K562 (cell line): ENCODE measurements around the gene CYFIP2. TPM values are rescaled to one million over a fixed set of nuclear protein-coding genes. Genes with fewer than 3 reads are reported as not detected.
A peak's percentile ranks its signal among the peaks of the same experiment; 100 is the strongest.

ENCODE experiments used
- ATF7 ChIP-seq: fragments of 450-650 bp; IDR thresholded peaks from 2 replicates; pipeline ENCODE4 v1.7.1; 2014; ENCODE audit warnings: mild to moderate bottlenecking, moderate library complexity
- BHLHE40 ChIP-seq: IDR thresholded peaks from 2 replicates; pipeline ENCODE4 v1.6.1; 2011; ENCODE audit warnings: low read length, improper control_type of control experiment
- GABPB1 ChIP-seq: sonication (generic); formaldehyde crosslinking; IDR thresholded peaks from 2 replicates; pipeline ENCODE4 v1.8.0; 2022; ENCODE audit warnings: mild to moderate bottlenecking, missing genetic modification reagents
- RBM34 ChIP-seq: fragments of 200-400 bp; formaldehyde crosslinking; IDR thresholded peaks from 2 replicates; pipeline ENCODE4 v1.6.1; 2018; ENCODE audit warnings: low read length, borderline replicate concordance; ENCODE audit not compliant: insufficient read depth
- SETDB1 ChIP-seq: IDR thresholded peaks from one replicate; pipeline ENCODE4 v1.6.1; 2012; ENCODE audit warnings: low read length, control low read depth, inconsistent platforms
- SMARCB1 ChIP-seq: IDR thresholded peaks from 2 replicates; pipeline ENCODE4 v1.6.1; 2011; ENCODE audit warnings: improper control_type of control experiment, low read depth; ENCODE audit not compliant: insufficient read length
- ZC3H11A ChIP-seq: IDR thresholded peaks from 2 replicates; pipeline ENCODE4 v1.6.1; 2012; ENCODE audit warnings: low read depth, low read length, improper control_type of control experiment
- ZNF175 ChIP-seq: fragments of 200-800 bp; sonication (Bioruptor generic); IDR thresholded peaks from 2 replicates; pipeline ENCODE4 v1.6.1; 2016; ENCODE audit warnings: low read depth, mild to moderate bottlenecking, missing genetic modification characterization, missing compliant biosample characterization
- ZNF696 ChIP-seq: fragments of 250-450 bp; sonication (Bioruptor Pico); conservative IDR thresholded peaks from 2 replicates; pipeline ENCODE4 v1.4.0; 2020; ENCODE audit warnings: mild to moderate bottlenecking, moderate library complexity
- ZNF830 ChIP-seq: fragments of 250-450 bp; sonication (Bioruptor Pico); IDR thresholded peaks from 2 replicates; pipeline ENCODE4 v1.5.0; 2021; ENCODE audit warnings: mild to moderate bottlenecking
- polyA plus RNA-seq, 8 experiments: library from polyadenylated mRNA; depleted of rRNA in 4 of 8; stranded (reverse) in 5 of 8; unstranded in 3 of 8; fragments of >200 nt; fragmentation: Nextera tagmentation in 2 of 8; fragmentation: Illumina TruSeq in 1 of 8; extraction: Ambion mirVana in 2 of 8; extraction: Trizol in 1 of 8; gene quantifications; 2 replicates each; pipeline versions ENCODE4 v1.2.1 to v1.2.3, GENCODE V29; 2011 to 2014; ENCODE audit warnings: inconsistent platforms in 1 of 8, missing spikeins in 1 of 8
- total RNA-seq, 7 experiments: library from RNA; depleted of rRNA in 6 of 7; stranded (reverse); fragments of >200 nt in 6 of 7; fragmentation: Illumina TruSeq in 2 of 7; extraction: Trizol in 2 of 7; gene quantifications; 2 replicates each; pipeline versions ENCODE4 v1.2.1 to v1.2.3, GENCODE V29; 2011 to 2021; ENCODE audit warnings: low replicate concordance in 1 of 7
- TF ChIP-seq, protein P1 (sequence below): IDR thresholded peaks from 3 replicates; pipeline ENCODE4 v1.6.1; 2011; ENCODE audit warnings: borderline replicate concordance, mild to moderate bottlenecking; ENCODE audit not compliant: insufficient read length, insufficient read depth
- TF ChIP-seq, protein P2 (sequence below): fragments of 450-650 bp; IDR thresholded peaks from 2 replicates; pipeline ENCODE4 v1.6.1; 2016; ENCODE audit warnings: low read depth
- TF ChIP-seq, protein P3 (sequence below): fragments of 450-650 bp; formaldehyde crosslinking; IDR thresholded peaks from 2 replicates; pipeline ENCODE4 v1.4.0; 2020; ENCODE audit warnings: mild to moderate bottlenecking, moderate library complexity
- TF ChIP-seq, protein P4 (sequence below): fragments of 450-650 bp; IDR thresholded peaks from 2 replicates; pipeline ENCODE4 v1.6.1; 2017; ENCODE audit warnings: mild to moderate bottlenecking, moderate library complexity

Gene CYFIP2
- total and polyA plus RNA-seq, 9 of the 15 experiments (the other 6 are each of a cell fraction or from before 2014, with no cell fraction given), result 0.76 to 2.9 (median 1.4) TPM; not detected in 1

DNA sequence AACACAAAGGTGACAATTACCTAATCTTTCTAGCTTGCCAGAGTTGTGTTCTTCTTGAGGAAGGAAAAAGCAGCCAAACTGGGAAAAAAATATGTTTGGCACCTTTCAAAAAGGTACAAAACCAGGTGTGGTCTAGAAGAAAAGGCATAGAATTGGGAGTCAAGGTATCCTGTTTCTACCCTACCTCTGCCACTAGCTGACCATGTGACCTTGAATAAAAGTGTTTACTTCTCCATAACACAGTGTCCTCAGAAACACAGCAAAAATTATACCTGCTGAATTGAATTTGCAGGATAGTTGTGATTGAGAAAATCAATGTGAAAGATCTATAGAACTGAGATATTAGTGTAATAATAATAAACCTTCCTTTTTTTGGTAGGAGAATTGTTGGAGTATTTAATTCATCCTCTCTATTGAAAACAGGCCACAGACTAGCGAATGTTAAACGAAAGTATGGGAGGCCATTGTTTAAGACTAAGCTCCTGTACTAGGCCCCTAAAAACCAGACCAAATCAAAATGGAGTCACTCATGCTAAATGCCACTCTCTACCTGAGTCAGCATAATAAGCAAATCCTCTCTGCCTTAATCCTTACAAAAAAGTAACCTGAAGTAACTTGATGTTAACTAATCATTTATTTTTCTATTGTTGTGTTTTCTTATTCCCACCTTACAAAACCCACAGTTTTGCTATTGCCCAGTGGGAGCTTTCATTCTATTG is 12.6 kb downstream of the CYFIP2 start (continued):
- TF ChIP-seq ZNF175 (peak; percentile 98), ZC3H11A (no peak), SETDB1 (no peak), SMARCB1 (no peak), BHLHE40 (no peak), ZNF696 (CRISPR knock-in tag) (0 out of 2 replicates have a peak, but pooled peaks have one; percentile 19), ZNF830 (CRISPR knock-in tag) (no peak), ATF7 (no peak), GABPB1 (CRISPR knock-in tag) (no peak), RBM34 (no peak)
- TF ChIP-seq, protein P1, sequence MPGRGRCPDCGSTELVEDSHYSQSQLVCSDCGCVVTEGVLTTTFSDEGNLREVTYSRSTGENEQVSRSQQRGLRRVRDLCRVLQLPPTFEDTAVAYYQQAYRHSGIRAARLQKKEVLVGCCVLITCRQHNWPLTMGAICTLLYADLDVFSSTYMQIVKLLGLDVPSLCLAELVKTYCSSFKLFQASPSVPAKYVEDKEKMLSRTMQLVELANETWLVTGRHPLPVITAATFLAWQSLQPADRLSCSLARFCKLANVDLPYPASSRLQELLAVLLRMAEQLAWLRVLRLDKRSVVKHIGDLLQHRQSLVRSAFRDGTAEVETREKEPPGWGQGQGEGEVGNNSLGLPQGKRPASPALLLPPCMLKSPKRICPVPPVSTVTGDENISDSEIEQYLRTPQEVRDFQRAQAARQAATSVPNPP, result no peak
- TF ChIP-seq, protein P2, sequence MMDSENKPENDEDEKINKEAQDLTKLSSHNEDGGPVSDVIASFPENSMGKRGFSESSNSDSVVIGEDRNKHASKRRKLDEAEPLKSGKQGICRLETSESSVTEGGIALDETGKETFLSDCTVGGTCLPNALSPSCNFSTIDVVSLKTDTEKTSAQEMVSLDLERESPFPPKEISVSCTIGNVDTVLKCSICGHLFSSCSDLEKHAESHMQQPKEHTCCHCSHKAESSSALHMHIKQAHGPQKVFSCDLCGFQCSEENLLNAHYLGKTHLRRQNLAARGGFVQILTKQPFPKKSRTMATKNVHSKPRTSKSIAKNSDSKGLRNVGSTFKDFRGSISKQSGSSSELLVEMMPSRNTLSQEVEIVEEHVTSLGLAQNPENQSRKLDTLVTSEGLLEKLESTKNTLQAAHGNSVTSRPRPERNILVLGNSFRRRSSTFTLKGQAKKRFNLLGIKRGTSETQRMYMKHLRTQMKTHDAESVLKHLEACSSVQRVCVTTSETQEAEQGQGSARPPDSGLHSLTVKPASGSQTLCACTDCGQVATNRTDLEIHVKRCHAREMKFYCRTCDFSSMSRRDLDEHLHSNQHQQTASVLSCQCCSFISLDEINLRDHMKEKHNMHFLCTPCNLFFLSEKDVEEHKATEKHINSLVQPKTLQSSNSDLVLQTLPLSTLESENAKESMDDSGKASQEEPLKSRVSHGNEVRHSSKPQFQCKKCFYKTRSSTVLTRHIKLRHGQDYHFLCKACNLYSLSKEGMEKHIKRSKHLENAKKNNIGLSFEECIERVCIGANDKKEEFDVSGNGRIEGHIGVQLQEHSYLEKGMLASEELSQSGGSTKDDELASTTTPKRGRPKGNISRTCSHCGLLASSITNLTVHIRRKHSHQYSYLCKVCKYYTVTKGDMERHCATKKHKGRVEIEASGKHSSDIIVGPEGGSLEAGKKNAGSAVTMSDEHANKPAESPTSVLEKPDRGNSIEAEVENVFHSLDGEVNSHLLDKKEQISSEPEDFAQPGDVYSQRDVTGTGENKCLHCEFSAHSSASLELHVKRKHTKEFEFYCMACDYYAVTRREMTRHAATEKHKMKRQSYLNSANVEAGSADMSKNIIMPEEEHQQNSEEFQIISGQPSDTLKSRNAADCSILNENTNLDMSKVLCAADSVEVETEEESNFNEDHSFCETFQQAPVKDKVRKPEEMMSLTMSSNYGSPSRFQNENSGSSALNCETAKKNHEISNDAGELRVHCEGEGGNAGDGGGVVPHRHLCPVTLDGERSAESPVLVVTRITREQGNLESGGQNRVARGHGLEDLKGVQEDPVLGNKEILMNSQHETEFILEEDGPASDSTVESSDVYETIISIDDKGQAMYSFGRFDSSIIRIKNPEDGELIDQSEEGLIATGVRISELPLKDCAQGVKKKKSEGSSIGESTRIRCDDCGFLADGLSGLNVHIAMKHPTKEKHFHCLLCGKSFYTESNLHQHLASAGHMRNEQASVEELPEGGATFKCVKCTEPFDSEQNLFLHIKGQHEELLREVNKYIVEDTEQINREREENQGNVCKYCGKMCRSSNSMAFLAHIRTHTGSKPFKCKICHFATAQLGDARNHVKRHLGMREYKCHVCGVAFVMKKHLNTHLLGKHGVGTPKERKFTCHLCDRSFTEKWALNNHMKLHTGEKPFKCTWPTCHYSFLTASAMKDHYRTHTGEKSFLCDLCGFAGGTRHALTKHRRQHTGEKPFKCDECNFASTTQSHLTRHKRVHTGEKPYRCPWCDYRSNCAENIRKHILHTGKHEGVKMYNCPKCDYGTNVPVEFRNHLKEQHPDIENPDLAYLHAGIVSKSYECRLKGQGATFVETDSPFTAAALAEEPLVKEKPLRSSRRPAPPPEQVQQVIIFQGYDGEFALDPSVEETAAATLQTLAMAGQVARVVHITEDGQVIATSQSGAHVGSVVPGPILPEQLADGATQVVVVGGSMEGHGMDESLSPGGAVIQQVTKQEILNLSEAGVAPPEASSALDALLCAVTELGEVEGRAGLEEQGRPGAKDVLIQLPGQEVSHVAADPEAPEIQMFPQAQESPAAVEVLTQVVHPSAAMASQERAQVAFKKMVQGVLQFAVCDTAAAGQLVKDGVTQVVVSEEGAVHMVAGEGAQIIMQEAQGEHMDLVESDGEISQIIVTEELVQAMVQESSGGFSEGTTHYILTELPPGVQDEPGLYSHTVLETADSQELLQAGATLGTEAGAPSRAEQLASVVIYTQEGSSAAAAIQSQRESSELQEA, result no peak
- TF ChIP-seq, protein P3, sequence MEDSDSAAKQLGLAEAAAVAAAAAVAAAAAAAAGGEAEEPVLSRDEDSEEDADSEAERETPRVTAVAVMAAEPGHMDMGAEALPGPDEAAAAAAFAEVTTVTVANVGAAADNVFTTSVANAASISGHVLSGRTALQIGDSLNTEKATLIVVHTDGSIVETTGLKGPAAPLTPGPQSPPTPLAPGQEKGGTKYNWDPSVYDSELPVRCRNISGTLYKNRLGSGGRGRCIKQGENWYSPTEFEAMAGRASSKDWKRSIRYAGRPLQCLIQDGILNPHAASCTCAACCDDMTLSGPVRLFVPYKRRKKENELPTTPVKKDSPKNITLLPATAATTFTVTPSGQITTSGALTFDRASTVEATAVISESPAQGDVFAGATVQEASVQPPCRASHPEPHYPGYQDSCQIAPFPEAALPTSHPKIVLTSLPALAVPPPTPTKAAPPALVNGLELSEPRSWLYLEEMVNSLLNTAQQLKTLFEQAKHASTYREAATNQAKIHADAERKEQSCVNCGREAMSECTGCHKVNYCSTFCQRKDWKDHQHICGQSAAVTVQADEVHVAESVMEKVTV (CRISPR knock-in tag), result no peak
- TF ChIP-seq, protein P4, sequence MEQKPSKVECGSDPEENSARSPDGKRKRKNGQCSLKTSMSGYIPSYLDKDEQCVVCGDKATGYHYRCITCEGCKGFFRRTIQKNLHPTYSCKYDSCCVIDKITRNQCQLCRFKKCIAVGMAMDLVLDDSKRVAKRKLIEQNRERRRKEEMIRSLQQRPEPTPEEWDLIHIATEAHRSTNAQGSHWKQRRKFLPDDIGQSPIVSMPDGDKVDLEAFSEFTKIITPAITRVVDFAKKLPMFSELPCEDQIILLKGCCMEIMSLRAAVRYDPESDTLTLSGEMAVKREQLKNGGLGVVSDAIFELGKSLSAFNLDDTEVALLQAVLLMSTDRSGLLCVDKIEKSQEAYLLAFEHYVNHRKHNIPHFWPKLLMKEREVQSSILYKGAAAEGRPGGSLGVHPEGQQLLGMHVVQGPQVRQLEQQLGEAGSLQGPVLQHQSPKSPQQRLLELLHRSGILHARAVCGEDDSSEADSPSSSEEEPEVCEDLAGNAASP, result no peak
